Medulla oblongata (tissue), 1 donor: ENCODE data around the gene OGFR.

Experiments
- DNase-seq: peaks from one replicate; pipeline ENCODE4 v3.0.0-alpha.2; 2015; ENCODE audit errors: extremely low spot score

OGFR gene, protein sequence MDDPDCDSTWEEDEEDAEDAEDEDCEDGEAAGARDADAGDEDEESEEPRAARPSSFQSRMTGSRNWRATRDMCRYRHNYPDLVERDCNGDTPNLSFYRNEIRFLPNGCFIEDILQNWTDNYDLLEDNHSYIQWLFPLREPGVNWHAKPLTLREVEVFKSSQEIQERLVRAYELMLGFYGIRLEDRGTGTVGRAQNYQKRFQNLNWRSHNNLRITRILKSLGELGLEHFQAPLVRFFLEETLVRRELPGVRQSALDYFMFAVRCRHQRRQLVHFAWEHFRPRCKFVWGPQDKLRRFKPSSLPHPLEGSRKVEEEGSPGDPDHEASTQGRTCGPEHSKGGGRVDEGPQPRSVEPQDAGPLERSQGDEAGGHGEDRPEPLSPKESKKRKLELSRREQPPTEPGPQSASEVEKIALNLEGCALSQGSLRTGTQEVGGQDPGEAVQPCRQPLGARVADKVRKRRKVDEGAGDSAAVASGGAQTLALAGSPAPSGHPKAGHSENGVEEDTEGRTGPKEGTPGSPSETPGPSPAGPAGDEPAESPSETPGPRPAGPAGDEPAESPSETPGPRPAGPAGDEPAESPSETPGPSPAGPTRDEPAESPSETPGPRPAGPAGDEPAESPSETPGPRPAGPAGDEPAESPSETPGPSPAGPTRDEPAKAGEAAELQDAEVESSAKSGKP

GRCh38 chr20:62804627-62805154, at the start of gene OGFR:
OGFR (plus strand) TSS chr20:62804835; CDS start chr20:62804860, 25 bp downstream.
- peak; percentile 51 for DNase-seq

- DNase-seq: no peak
Observed at GRCh38 chr20:62754991-62755356, 49.7 kb upstream of the OGFR start.

DNA sequence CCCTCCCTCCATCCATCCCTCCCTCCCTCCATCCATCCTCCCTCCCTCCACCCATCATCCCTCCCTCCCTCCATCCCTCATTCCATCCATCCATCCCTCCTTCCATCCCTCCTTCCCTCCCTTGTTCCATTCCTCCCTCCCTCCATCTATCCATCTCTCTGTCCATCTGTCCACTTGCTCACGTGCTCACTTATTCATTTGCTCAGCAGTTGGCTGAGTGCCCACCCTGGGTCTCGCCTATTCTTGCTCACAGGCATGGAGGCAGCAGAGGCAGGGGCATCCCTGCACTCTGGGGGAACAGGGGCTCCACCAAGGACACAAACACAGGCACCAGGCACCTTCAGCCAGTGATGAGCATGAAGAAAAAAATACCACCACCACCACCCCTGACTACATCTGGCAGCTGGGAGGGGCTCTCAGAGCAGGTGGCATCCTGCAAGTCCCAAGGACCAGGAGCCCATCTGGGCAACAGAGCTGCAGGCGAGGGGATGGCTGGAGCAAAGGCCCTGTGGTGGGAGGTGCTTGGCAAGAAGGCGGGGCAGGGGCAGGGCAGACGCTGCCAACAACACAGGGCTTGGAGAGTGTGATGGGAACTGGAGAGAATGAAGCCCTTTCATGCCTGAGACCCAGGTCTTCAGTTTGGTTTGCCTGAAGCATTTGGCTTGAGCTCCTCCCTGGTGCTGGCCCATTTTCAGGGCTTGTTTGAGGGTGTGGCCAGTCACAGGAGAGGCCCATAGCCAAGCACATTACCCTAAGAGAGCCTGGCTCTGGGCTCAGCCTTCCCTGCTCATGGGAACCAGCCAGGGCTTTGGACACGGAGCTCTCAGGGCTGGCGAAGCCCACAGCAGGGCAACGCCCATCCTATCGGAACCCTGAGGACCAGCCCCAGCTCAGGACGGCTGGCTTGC, 48.6 kb upstream of the OGFR start:
- DNase-seq: peak; percentile 6

DNA sequence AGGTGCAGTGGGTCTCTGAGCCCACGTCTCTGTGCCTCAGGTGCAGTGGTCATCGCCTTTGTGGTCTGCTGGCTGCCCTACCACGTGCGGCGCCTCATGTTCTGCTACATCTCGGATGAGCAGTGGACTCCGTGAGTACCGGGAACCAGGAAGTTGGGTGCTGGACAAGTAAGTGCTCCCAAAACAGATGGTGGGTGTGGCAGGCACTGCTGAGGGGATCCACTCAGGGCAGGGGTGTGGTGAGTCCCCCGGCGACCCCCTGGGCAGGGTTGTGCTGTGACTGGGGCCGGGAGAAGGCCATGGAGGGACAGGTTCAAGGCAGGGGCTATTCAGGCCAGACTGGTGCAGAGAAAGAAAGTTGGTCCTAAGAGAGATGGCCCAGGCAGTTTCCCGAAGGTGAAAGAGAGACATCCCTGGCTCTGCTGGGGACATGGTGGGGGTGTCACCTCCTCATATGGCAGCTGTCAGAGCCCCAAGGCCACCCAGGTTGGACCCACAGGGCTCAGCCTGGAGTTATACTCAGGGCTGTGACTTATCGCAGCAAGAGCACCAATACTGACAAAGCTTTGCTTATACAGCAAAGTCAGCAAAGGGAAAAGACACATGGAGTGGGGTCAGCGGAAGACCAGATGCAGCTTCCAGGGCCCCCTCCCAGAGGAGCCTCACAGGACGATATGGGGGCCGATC, 46.3 kb upstream of the OGFR start:
- no peak for DNase-seq

GRCh38 chr20:62759981-62760431, 44.6 kb upstream of the OGFR start:
- DNase-seq: no peak

- DNase-seq: no peak
Observed at GRCh38 chr20:62760471-62760855, 44.2 kb upstream of the OGFR start.

GRCh38 chr20:62760856-62761758, 43.5 kb upstream of the OGFR start:
- DNase-seq: peak; percentile 70

DNA sequence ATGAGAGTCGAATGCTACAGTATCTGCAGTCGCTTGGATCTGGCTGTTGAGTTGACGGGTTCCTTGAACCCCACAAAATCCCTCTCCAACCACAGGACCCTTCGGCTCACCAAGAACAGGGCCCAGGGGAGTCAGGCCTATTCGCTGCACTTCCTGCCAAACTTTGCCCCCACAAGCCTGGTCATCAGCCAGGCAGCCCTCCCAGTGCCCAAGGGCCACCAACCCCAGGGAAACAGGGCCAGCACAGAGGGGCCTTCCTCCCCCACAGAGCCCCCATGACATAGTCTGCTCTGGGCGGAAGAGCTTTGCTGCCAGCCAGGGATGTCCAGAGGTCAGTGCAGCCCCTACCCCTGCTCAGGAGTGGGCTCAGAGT, 42.9 kb upstream of the OGFR start:
- DNase-seq: no peak

DNA sequence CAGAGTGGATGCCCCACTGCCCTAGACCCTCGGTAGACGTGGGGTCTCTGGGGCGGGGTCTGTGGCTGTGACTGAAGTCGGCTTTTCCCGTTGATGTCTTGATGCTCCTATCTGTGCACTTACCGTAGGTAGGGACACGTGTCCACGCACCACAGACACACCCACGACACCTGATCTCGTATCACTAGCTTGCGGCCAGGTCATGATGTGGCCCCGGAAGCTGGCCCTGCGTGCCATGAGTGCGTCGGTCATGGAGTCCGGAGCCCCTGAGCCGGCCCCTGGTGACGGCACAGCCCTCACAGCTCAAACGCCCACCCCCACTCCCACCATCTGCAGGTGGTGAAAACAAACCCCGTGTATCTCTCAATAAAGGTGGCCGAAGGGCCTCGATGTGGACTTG, 42.3 kb upstream of the OGFR start:
- no peak for DNase-seq

DNA sequence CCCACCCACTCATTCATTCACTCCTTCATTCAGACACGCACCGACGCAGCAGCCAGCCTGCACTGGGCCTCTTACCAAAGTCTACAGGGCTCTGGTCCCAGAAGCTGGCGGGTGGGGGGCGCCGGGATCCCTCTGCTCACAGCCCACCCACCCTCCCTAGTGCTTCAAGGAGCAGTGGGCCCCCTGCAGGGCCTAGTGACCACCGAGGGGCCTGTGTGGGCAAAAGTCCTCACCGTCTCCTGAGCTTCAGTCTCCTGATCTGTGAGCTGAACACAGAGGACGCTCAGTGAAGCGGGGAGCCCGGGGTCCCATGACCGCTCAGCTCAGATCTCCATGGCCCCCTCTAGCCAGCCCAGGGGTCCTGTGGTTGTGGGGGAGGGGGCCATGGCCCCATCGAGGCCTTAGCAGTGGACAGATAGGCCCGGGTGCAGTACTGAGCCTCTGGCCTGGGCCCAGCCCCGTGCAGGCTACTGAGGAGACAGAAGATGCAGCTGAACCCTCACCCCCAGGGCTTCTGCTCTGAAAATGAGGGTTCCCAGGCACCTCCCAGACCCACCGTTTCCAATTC, 41.8 kb upstream of the OGFR start:
- DNase-seq: no peak

DNA sequence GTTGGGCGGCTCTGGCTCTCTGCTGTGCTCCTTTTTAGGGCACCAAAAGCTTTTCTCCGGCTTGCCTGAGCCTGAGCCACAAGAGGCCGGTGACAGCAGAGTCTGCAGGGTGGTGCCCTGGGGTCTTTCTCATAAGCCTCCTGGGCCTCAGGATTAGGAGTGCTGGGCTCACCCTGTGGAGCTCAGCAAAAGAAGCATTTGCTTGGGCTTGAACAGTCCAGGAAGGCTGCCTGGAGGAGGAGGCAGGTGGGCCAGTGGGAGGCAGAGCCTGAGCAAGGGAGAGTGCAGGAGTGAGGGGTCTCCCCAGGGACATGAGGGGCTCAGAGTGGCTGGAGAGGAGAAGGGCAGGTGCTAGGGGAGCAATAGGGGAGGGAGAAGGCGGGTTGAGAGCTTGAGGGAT, 41.2 kb upstream of the OGFR start:
- no peak for DNase-seq

DNA sequence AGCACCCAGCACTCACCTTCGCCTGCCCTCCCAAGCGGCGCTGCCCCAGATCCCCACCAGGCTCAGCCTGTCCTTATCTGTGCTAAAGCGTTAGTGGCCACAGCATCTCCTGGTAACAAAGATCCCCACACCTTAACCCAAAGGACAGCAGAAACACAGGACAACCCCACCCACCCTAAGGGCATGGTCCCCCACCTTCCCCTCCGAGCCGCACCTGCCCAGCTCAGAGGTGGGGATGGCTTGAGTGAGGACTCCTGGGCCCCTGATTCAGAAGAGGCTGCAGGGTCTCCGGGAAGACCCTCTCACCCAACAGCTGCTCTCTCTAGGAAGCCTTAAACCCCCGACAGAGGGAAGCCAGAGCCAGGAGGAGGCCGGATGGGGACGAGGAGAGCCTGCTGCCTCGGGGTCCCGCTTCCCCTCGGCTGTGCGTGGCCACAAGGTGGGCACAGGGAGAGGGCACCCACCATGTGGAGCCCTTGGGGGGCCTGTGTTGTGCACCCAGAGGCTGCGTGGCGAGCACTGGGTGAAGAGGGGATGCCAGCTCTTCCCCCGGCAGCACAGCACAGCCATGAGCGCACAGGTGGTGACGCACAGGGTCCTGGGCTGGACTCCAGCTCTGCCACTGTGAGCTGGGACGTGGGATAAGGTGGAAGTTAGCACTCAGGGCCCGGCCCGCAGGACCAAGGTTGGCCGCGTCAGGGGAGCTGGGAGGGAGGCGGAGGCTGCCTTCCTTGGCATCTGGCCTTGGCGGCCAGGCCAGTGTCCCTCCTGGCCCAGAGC, 40.3 kb upstream of the OGFR start:
- no peak for DNase-seq

DNA sequence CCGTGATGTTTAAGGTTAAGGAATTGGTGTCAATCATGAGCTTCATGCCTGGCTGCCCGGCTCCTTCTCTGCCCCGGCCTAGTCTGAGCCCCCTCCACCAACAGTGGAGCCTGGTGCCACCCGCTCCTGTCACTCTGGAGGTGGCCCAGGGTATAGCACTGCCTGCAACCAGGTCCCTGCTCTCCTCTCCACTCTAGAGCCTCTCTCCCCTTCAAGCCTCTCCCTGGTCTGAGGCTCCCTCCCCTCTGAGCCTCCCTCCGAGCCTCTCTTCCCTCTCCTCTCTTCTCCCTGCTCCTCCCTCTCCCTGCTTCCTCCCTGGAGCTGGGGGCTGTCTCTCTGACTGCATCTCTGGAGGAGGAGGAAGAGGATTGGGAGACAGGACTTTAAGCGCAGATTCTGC, 39.6 kb upstream of the OGFR start:
- DNase-seq: no peak

DNA sequence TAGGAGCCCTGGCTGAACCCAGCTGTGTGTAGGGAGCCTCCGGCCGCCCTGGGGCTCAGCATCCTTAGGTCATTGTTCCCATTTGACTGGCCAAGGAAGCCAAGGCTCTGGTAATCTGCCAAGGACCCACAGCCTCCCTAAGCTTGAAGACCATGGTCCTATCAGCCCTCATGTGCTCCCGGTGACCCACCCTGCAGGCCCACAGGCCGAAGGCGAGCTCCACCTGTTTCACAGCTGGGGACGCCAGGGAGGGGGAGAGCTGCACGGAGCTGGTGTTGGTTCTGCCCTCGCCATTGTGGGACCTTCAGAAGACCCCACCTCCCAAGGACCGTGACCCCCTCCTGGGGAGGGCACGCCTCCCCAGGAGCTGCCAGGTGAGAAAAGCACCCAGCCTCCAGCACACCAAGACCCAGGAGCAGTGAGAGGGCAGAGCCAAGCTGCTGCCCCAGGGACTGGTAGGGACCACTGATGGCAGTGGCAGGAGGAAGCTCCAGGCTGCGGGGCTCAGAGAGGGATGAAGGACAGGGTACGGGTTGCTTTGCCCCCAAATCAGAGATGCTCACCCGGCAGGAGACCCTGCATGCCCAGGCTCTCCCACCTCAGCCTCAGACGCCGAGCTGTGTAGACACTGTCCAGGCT, 39.1 kb upstream of the OGFR start:
- no peak for DNase-seq

- DNase-seq: no peak
Observed at GRCh38 chr20:62766071-62766450, 38.6 kb upstream of the OGFR start.

DNA sequence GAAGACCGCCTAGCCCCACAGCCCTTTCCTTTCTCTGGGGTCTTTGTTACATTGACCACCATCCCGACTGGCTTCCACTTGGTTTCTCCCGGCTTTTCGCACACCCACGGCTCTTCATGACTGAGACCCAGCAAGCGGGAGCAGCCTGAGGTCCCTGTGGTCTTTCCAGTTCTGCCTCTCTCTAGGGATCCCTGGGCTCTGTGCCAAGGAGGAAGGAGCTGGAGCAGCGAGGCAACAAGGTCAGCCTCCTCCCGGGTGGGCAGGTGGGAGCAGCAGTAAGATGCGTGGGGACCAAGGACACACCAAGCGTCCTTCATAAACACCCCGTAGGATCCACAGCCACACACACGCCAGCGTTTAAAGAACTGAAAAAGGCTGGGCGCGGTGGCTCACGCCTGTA, 37.9 kb upstream of the OGFR start:
- DNase-seq: no peak

DNA sequence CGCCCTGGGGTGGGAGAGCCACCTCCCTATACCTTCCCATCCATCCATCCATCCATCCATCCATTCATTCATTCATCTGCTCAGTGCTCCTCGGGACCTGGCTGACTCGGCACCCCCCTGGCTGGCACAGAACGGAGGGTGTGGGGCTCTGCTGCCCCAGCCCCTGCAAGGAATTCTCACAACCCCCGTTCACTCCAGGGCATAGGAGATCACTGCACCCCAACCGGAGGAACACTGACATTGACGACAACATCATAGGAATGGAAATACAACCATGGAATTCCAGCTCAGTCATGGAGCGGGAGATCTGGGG, 36.4 kb upstream of the OGFR start:
- DNase-seq: no peak

DNA sequence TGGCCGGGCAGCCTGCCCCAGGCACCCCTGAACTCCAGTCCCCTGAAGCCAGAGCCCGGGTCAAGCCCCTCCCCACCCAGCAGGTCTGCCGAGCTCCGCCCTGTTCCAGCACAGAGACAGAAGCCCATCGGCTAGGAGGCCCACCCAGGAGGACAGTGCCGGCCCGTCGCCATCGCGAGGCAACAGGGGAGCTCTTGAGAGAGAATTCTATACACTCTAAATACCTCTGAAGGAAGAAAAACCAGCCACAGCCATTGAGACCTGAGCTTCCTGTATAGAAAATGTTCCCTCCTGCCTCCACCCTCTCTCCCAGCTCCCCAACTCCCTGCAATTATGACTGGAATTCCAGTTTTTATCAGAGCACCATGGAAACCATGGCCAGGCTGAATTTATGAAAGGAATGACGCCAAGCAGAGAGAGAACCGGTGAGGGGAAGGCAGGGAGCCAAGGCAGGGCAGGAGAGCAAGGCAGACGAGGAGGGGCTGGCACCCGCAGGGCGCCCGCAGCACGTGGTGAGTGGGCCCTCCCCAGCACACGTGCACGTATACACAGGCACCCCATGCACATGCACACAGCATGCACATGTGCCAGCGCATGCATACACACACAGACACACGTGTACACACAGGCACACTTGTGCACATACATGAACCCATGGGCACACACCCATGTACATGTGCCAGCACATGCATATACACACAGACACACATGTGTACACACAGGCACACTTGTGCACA, 35.9 kb upstream of the OGFR start:
- no peak for DNase-seq
